SW 1271 (cell line): ENCODE results near the gene HSPA12B.

ENCODE experiments used
- DNase-seq, 2 experiments: peaks; one replicate each; lab custom pipeline; 2025; lab: John Stamatoyannopoulos, UW

The HSPA12B gene

GRCh38 chr20:3705491-3705969, 27.0 kb upstream of the HSPA12B start:
- DNase-seq, result no peak

GRCh38 chr20:3705970-3706739, 26.3 kb upstream of the HSPA12B start:
- DNase-seq, result no peak

GRCh38 chr20:3706774-3707507, 25.5 kb upstream of the HSPA12B start:
- DNase-seq, result no peak

GRCh38 chr20:3707508-3707899, 25.0 kb upstream of the HSPA12B start:
- no peak for DNase-seq

- DNase-seq, result no peak
Observed at GRCh38 chr20:3710011-3710466, 22.4 kb upstream of the HSPA12B start.

- peak in 1 of 2 experiments; percentile 34 for DNase-seq
Observed at GRCh38 chr20:3710703-3711483, 21.6 kb upstream of the HSPA12B start.

GRCh38 chr20:3711484-3711941, 21.0 kb upstream of the HSPA12B start:
- no peak for DNase-seq

- DNase-seq, result no peak
Observed at GRCh38 chr20:3712279-3712873, 20.1 kb upstream of the HSPA12B start, which contains the start of gene SIGLEC1. Gene SIGLEC1 (minus strand): TSS chr20:3712600. CDS start chr20:3707128, 5,472 bp downstream.

- no peak for DNase-seq
Observed at GRCh38 chr20:3714092-3714491, 18.4 kb upstream of the HSPA12B start.

GRCh38 chr20:3716195-3716834, 16.2 kb upstream of the HSPA12B start:
- peak in 1 of 2 experiments; percentile 59 for DNase-seq

GRCh38 chr20:3719046-3719445, 13.4 kb upstream of the HSPA12B start:
- no peak for DNase-seq

- no peak for DNase-seq
Observed at GRCh38 chr20:3720068-3720467, 12.4 kb upstream of the HSPA12B start.

GRCh38 chr20:3720626-3721025, 11.9 kb upstream of the HSPA12B start:
- DNase-seq, result no peak

- no peak for DNase-seq
Observed at GRCh38 chr20:3721912-3722311, 10.6 kb upstream of the HSPA12B start.

- no peak for DNase-seq
Observed at GRCh38 chr20:3723284-3723683, 9.2 kb upstream of the HSPA12B start.

- DNase-seq, result no peak
Observed at GRCh38 chr20:3724356-3724755, 8.1 kb upstream of the HSPA12B start.

- no peak for DNase-seq
Observed at GRCh38 chr20:3727401-3728021, 5.0 kb upstream of the HSPA12B start.

- DNase-seq, result no peak
Observed at GRCh38 chr20:3728354-3728753, 4.1 kb upstream of the HSPA12B start.

GRCh38 chr20:3728876-3729275, 3.6 kb upstream of the HSPA12B start:
- DNase-seq, result no peak

GRCh38 chr20:3729378-3729777, 3.1 kb upstream of the HSPA12B start:
- DNase-seq, result no peak
